Calu3 (cell line): ENCODE measurements around the gene STPG4. TPM values are rescaled to one million over a fixed set of nuclear protein-coding genes. Genes with fewer than 3 reads are reported as not detected.

Source experiments
- BruUV-seq: library from RNA; stranded (reverse); fragments of 400-500 nt; replicated peaks from 2 replicates; lab custom pipeline; 2021; lab: Mats Ljungman, UMichigan
- CTCF ChIA-PET: fragments of 300-600 bp; sonication (Branson Sonifier 250); formaldehyde crosslinking; loops from one replicate; lab custom pipeline; 2022; ENCODE audit warnings: antibody characterized with exemption; lab: Charles Lee
- DNase-seq: peaks from one replicate; pipeline ENCODE4 v3.0.0; 2022
- H3K27ac Mint-ChIP-seq: one replicate; pipeline ENCODE4 v1.8.0; 2022; ENCODE audit warnings: mixed read lengths; ENCODE audit not compliant: unreplicated experiment
- H3K27me3 Mint-ChIP-seq: one replicate; pipeline ENCODE4 v1.8.0; 2022; ENCODE audit warnings: mixed read lengths; ENCODE audit not compliant: unreplicated experiment
- H3K36me3 Mint-ChIP-seq: one replicate; pipeline ENCODE4 v1.8.0; 2022; ENCODE audit warnings: mild to moderate bottlenecking, moderate library complexity, mixed read lengths; ENCODE audit not compliant: insufficient read depth, unreplicated experiment
- H3K4me1 Mint-ChIP-seq: one replicate; pipeline ENCODE4 v1.8.0; 2022; ENCODE audit warnings: mild to moderate bottlenecking, low read depth, mixed read lengths; ENCODE audit not compliant: unreplicated experiment
- H3K4me3 Mint-ChIP-seq: one replicate; pipeline ENCODE4 v1.8.0; 2022; ENCODE audit warnings: mild to moderate bottlenecking, low read depth, moderate library complexity, mixed read lengths; ENCODE audit not compliant: unreplicated experiment
- H3K9me3 Mint-ChIP-seq: one replicate; pipeline ENCODE4 v1.8.0; 2022; ENCODE audit warnings: low read depth, mixed read lengths; ENCODE audit not compliant: unreplicated experiment
- CTCF ChIP-seq: fragments of 200-600 bp; IDR thresholded peaks from one replicate; pipeline ENCODE4 v1.8.0; 2022; ENCODE audit warnings: antibody characterized with exemption; ENCODE audit not compliant: unreplicated experiment
- intact Hi-C: fragments of 100-400 bp; cut with micrococcal nuclease; formaldehyde crosslinking; loops from one replicate; pipeline ENCODE4 v1.10.0; 2022; ENCODE audit not compliant: unreplicated experiment
- total RNA-seq: library from RNA; stranded (reverse); gene quantifications from 2 replicates; pipeline ENCODE4 v1.2.3, GENCODE V29; 2022

STPG4 gene
- total RNA-seq, 1 experiment from 2014 or later = 12.7 TPM

DNA sequence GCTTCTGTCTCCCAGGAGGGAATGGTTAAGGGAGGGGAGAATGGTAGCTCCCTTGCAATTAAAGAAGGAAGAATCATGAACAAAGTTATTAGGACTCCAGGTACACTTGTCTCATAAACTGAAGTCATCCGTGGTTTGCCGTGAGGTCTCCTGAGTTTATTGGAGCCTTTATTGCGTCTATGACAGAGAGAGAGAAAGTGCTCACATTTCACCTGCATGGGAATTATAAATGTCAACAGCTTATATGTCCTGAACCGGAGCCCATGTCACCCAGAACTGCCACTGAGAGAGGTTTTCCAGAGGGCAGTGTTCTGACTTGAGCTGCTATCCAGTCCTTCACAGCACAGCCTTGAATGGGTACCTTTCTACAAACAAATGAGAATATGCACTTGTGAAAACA is 104.3 kb downstream of the STPG4 start:
- no peak overlapping the region for H3K4me3 Mint-ChIP-seq
- intact Hi-C loops = no loop called here
- H3K36me3 Mint-ChIP-seq = peaks cover 15% of the 10 kb centered on the region
- CTCF ChIA-PET = no interaction called here
- H3K4me1 Mint-ChIP-seq = peaks cover 3% of the 10 kb centered on the region
- DNase-seq = no peak
- no TSS peak for BruUV-seq
- no peaks in the 10 kb centered on the region for H3K27me3 Mint-ChIP-seq
- no peak overlapping the region for H3K27ac Mint-ChIP-seq
- no peak for TF ChIP-seq CTCF
- H3K9me3 Mint-ChIP-seq = no peaks in the 10 kb centered on the region

GRCh38 chr2:47050021-47050760 is 104.9 kb downstream of the STPG4 start:
- TF ChIP-seq CTCF = no peak
- intact Hi-C loops = no loop called here
- Mint-ChIP-seq H3K27me3 (no peaks in the 10 kb centered on the region), H3K4me1 (no peaks in the 10 kb centered on the region), H3K4me3 (no peak overlapping the region), H3K27ac (no peak overlapping the region), H3K36me3 (peaks cover 11% of the 10 kb centered on the region), H3K9me3 (no peaks in the 10 kb centered on the region)
- DNase-seq = no peak
- CTCF ChIA-PET = no interaction called here
- BruUV-seq = no TSS peak

DNA sequence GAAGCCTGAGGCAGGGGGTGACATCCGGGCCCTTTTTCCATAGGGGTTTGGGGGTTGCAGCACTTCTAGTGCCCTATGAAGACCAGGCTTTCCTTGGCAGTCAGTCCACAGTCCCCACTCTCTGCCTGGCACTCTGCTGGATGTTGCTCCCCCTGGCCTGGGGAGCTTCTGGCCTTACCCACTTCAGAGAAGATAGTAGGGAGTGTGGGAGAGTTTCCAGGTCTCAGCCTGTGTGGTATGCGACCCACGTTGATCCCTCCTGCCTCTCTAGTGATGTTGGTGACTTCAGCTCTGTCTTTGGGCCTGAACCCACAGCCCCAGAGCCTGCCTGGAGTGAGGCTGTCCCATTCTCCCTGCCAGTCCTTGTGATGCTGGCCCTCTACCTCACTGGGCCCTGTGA is 105.6 kb downstream of the STPG4 start:
- no TSS peak for BruUV-seq
- CTCF ChIA-PET = no interaction called here
- H3K36me3 Mint-ChIP-seq = peaks cover 9% of the 10 kb centered on the region

DNA sequence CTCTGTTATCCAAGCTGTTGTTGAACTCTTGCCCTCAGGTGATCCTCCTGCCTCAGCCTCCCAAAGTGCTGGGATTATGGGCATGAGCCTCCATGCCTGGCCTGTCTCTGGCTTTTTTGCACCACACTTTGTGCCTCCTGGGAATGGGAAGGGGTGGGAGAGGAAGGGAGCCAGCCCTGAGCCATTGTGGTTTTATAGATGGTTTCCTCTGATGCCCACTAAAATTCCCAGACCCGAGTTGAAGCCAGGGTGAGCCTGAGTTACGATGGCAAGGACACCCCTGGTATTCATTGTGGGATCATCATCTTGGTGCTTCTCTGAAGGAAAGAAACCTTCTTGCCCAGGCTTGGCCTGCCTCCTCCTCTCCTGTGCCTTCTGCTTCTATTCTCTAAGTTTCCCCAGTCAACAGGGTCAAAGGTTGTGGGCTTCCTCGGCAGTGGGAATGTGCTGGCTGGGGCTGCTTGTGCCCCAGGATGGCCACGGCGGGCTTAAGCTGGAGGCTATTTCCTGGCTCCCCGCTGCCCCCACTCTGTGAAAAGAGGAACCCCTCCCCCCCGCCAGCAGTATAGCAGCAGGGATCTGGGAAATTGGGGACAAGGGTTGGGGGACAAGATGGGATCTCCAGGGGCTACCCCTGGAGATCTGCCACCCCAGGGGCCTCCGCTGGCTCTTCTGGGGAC is 106.2 kb downstream of the STPG4 start:
- BruUV-seq = no TSS peak
- CTCF ChIA-PET = interaction anchor here (0.6 kb wide), 1 partner anchor 68 kb away, joined by 3 read pairs; no protein-coding TSS in a partner anchor
- H3K4me1 Mint-ChIP-seq = peaks cover 10% of the 10 kb centered on the region
- intact Hi-C loops = no loop called here
- no peak for DNase-seq
- H3K4me3 Mint-ChIP-seq = no peak overlapping the region
- no peak overlapping the region for H3K27ac Mint-ChIP-seq
- no peaks in the 10 kb centered on the region for H3K9me3 Mint-ChIP-seq
- H3K27me3 Mint-ChIP-seq = no peaks in the 10 kb centered on the region
- H3K36me3 Mint-ChIP-seq = peaks cover 14% of the 10 kb centered on the region
- no peak for TF ChIP-seq CTCF

More for the DNA sequence above, 105.6 kb downstream of the STPG4 start:
- Mint-ChIP-seq H3K27me3 (no peaks in the 10 kb centered on the region), H3K4me1 (peaks cover 4% of the 10 kb centered on the region), H3K27ac (no peak overlapping the region), H3K4me3 (no peak overlapping the region), H3K9me3 (no peaks in the 10 kb centered on the region)
- DNase-seq = no peak
- intact Hi-C loops = no loop called here
- no peak for TF ChIP-seq CTCF
